BLaER1 (cell line): ENCODE data around the gene HOATZ.

Experiments used
- H3K27ac ChIP-seq: shearing (Covaris generic); formaldehyde crosslinking; 2 replicates; pipeline ENCODE4 v1.8.1; 2022
- H3K27me3 ChIP-seq: shearing (Covaris generic); formaldehyde crosslinking; 2 replicates; pipeline ENCODE4 v1.8.1; 2022
- H3K36me3 ChIP-seq: shearing (Covaris generic); formaldehyde crosslinking; 2 replicates; pipeline ENCODE4 v1.8.1; 2022
- H3K4me1 ChIP-seq: shearing (Covaris generic); formaldehyde crosslinking; 2 replicates; pipeline ENCODE4 v1.8.1; 2022
- H3K4me2 ChIP-seq: shearing (Covaris generic); formaldehyde crosslinking; 2 replicates; pipeline ENCODE4 v1.8.1; 2022
- H3K4me3 ChIP-seq: shearing (Covaris generic); formaldehyde crosslinking; 2 replicates; pipeline ENCODE4 v1.8.1; 2022
- H3K9ac ChIP-seq: shearing (Covaris generic); formaldehyde crosslinking; 2 replicates; pipeline ENCODE4 v1.8.1; 2022
- H3K9me3 ChIP-seq: shearing (Covaris generic); formaldehyde crosslinking; 2 replicates; pipeline ENCODE4 v1.8.1; 2022
- H4K20me1 ChIP-seq: shearing (Covaris generic); formaldehyde crosslinking; 2 replicates; pipeline ENCODE4 v1.8.1; 2022
- Cebpa-rat ChIP-seq: shearing (Covaris generic); IDR thresholded peaks from 2 replicates; pipeline ENCODE4 v1.8.1; 2022

HOATZ gene

GRCh38 chr11:111559800-111560464 lies 45.4 kb downstream of the HOATZ start:
- Histone ChIP-seq H3K4me2 (no peak overlapping the region), H3K4me1 (0 out of 2 replicates have a peak, but pooled peaks cover 8% of the 10 kb centered on the region), H4K20me1 (no peaks in the 10 kb centered on the region), H3K27me3 (no peaks in the 10 kb centered on the region), H3K27ac (no peak overlapping the region), H3K9me3 (peaks cover 14% of the 10 kb centered on the region), H3K9ac (no peak overlapping the region), H3K4me3 (no peak overlapping the region), H3K36me3 (no peaks in the 10 kb centered on the region)
- no peak for TF ChIP-seq Cebpa-rat

- Histone ChIP-seq H3K36me3 (no peaks in the 10 kb centered on the region), H3K4me2 (0 out of 2 replicates have a peak overlapping the region, but pooled peaks have one; percentile 14), H3K27me3 (no peaks in the 10 kb centered on the region), H3K4me3 (no peak overlapping the region), H3K27ac (no peak overlapping the region), H4K20me1 (no peaks in the 10 kb centered on the region), H3K4me1 (0 out of 2 replicates have a peak, but pooled peaks cover 8% of the 10 kb centered on the region), H3K9ac (no peak overlapping the region), H3K9me3 (peaks cover 12% of the 10 kb centered on the region)
- no peak for TF ChIP-seq Cebpa-rat
These were observed 46.2 kb downstream of the HOATZ start for GRCh38 chr11:111560800-111561199.

DNA sequence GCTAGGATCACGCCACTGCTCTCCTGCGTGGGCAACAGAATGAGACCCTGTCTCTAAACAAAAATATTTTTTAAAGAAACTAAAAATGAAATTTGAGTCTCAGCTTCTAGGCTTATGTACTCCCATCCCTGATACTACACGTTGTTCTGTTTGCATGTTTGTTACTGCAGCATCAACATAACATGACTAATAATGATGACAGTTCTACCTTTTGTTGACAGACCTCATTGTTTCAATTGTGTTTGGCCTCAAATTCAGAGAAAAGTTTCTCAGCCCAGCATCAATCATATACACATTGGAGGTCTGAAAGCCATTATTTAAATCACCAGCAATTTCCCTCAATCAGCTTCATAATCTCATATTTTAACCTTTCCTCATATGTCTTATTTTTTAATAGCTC lies 46.7 kb downstream of the HOATZ start:
- Histone ChIP-seq H4K20me1 (no peaks in the 10 kb centered on the region), H3K36me3 (no peaks in the 10 kb centered on the region), H3K4me2 (no peak overlapping the region), H3K4me3 (no peak overlapping the region), H3K9me3 (peaks cover 7% of the 10 kb centered on the region), H3K27ac (no peak overlapping the region), H3K9ac (no peak overlapping the region), H3K27me3 (no peaks in the 10 kb centered on the region), H3K4me1 (0 out of 2 replicates have a peak, but pooled peaks cover 8% of the 10 kb centered on the region)
- no peak for TF ChIP-seq Cebpa-rat

DNA sequence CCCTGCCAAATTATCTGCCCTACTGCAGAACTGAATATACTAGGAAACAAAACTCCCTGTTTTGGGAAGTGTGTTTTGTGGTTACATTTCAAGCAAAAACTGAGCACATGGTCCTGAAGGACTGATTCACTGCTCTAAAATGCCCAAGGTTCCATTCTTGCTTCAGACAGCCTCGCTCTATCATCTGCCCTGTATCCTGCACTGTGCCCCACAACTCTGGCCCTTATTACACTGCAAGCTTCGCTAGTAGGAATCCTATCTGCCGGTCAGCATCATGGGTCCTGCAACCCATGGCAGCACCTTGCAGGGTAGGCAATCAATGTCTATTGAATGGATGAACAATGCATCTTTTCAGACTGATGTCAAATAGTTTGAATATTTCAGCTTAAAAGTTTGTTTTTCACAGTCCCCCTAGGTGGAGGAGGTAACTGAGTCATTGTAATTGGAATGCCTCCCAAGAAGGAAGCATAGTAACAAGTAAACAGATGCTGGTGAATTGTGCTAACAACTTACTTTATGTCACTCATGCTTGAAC lies 47.3 kb downstream of the HOATZ start:
- TF ChIP-seq Cebpa-rat: no peak
- 0 out of 2 replicates have a peak, but pooled peaks cover 8% of the 10 kb centered on the region for H3K4me1 ChIP-seq
- no peak overlapping the region for H3K4me3 ChIP-seq
- no peak overlapping the region for H3K9ac ChIP-seq
- no peak overlapping the region for H3K27ac ChIP-seq
- H3K9me3 ChIP-seq: peaks cover 1% of the 10 kb centered on the region; the same call in 1 of the 2 replicates
- no peaks in the 10 kb centered on the region for H3K36me3 ChIP-seq
- H3K4me2 ChIP-seq: no peak overlapping the region
- H4K20me1 ChIP-seq: no peaks in the 10 kb centered on the region
- no peaks in the 10 kb centered on the region for H3K27me3 ChIP-seq

GRCh38 chr11:111562692-111563389 lies 48.3 kb downstream of the HOATZ start:
- Histone ChIP-seq H3K9me3 (no peaks in the 10 kb centered on the region), H3K27ac (no peak overlapping the region), H3K4me2 (no peak overlapping the region), H3K36me3 (no peaks in the 10 kb centered on the region), H3K4me1 (0 out of 2 replicates have a peak, but pooled peaks cover 8% of the 10 kb centered on the region), H3K4me3 (no peak overlapping the region), H3K27me3 (no peaks in the 10 kb centered on the region), H3K9ac (no peak overlapping the region), H4K20me1 (no peaks in the 10 kb centered on the region)
- TF ChIP-seq Cebpa-rat: no peak

DNA sequence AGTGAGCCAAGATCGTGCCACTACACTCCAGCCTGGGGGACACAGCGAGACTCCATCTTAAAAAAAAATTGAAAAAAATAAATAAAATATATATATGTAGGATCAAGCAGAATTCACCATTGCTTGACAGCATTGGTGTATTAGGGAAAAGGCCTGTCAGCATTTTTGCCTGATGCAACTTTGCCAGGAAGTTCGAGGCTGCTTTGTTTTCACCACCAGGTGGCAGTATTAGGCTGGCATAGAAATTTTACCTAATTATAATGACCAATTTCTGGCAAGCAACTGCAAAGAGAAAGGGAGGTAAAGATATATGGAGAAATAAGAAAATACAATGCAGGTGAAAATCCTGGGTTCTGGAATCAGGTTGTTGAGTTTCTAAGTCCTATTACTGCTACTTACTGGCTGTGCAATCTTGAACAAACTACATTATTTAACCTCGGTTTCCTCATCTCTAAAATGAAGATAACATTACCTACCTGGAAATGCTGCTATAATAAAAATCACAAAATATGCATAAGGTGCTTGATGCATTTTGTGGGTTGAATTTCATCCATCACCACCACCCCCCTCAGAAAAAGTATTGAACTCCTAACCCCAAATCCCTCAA lies 50.6 kb downstream of the HOATZ start:
- H3K9me3 ChIP-seq: no peaks in the 10 kb centered on the region
- H3K4me3 ChIP-seq: no peak overlapping the region
- TF ChIP-seq Cebpa-rat: no peak
- H4K20me1 ChIP-seq: no peaks in the 10 kb centered on the region
- H3K4me1 ChIP-seq: 0 out of 2 replicates have a peak, but pooled peaks cover 8% of the 10 kb centered on the region
- H3K9ac ChIP-seq: no peak overlapping the region
- H3K36me3 ChIP-seq: no peaks in the 10 kb centered on the region
- no peaks in the 10 kb centered on the region for H3K27me3 ChIP-seq
- no peak overlapping the region for H3K4me2 ChIP-seq
- peak overlapping the region; percentile 20; the same call in 1 of the 2 replicates for H3K27ac ChIP-seq

GRCh38 chr11:111566324-111566723 lies 51.7 kb downstream of the HOATZ start:
- H3K9ac ChIP-seq: no peak overlapping the region
- no peak overlapping the region for H3K4me3 ChIP-seq
- no peaks in the 10 kb centered on the region for H3K9me3 ChIP-seq
- no peaks in the 10 kb centered on the region for H3K36me3 ChIP-seq
- H3K4me2 ChIP-seq: no peak overlapping the region
- H4K20me1 ChIP-seq: no peaks in the 10 kb centered on the region
- no peak overlapping the region for H3K27ac ChIP-seq
- no peak for TF ChIP-seq Cebpa-rat
- H3K27me3 ChIP-seq: no peaks in the 10 kb centered on the region
- no peaks in the 10 kb centered on the region for H3K4me1 ChIP-seq

DNA sequence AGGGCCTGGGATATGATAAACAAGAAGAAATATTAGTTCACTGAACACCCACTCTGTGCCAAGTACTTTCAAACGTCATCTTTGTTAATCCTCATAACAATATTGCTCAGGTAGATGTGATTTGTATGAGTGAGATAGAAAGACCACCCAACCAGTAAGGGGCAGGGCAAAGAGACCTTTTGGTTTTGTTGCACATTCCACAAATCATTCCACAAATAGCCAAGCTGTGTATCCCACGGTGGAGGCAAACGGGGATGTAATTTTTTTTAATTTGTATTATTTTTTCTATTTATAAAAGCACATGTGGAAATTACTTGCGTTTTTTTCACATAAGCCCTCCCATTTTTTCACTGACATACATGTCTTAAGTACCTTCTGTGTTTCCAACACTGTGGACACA lies 54.9 kb downstream of the HOATZ start:
- no peaks in the 10 kb centered on the region for H3K9me3 ChIP-seq
- peaks cover 6% of the 10 kb centered on the region for H3K4me1 ChIP-seq
- no peak for TF ChIP-seq Cebpa-rat
- no peaks in the 10 kb centered on the region for H4K20me1 ChIP-seq
- H3K27me3 ChIP-seq: no peaks in the 10 kb centered on the region
- H3K9ac ChIP-seq: no peak overlapping the region
- H3K27ac ChIP-seq: no peak overlapping the region
- no peak overlapping the region for H3K4me2 ChIP-seq
- no peaks in the 10 kb centered on the region for H3K36me3 ChIP-seq
- H3K4me3 ChIP-seq: no peak overlapping the region

DNA sequence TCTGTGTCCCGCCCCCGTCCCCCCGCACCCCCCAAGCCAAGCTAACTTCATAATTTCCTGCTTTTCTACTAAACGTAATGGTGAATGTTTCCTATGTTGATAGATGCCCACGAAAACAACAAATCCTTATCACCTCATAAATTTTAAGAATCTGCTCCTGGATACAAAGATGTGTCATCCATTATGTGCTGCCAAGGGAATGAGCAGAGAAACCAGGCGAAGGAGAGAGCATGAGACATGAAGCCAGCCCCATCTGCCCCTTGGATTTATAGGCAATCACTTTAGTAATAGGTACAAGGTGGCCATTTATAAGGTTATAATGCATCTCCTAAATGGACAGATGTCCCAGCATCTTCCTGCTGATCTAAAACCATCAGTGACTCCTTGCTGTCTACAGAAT lies 56.2 kb downstream of the HOATZ start:
- Histone ChIP-seq H3K27ac (no peak overlapping the region), H3K9me3 (no peaks in the 10 kb centered on the region), H3K4me3 (no peak overlapping the region), H4K20me1 (no peaks in the 10 kb centered on the region), H3K27me3 (no peaks in the 10 kb centered on the region), H3K4me1 (peaks cover 6% of the 10 kb centered on the region), H3K4me2 (no peak overlapping the region), H3K36me3 (no peaks in the 10 kb centered on the region), H3K9ac (no peak overlapping the region)
- no peak for TF ChIP-seq Cebpa-rat
